Glomerular visceral epithelial cell (primary cell): ENCODE results near the gene MYO1F.
"Not testable (repeated sequence)": the region's sequence is repeated elsewhere in the genome, so short reads cannot be mapped to it uniquely, and the experiment has no call there.

Experiments
- DNase-seq: peaks from one replicate; pipeline ENCODE4 v3.0.0-alpha.2; 2016; ENCODE audit errors: extremely low spot score

MYO1F gene

DNA sequence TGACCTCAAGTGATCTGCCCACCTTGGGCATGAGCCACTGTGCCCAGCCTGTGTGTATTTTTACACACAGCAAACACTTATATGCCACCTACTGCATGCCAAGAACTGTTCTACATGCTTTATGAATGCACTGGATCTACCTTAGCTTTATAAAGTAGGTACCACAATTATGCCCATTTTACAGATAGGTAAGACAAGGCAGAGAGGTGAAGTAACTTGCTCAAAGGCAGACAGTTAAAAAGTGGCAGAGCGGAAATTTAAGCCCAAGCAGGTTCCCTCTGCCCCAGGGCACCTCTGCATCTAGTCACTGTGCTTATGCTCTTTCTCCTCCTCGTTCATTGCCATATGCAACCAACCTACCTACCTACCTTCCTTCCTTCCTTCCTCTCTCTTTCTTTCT lies 22.8 kb upstream of the MYO1F start:
- no peak for DNase-seq

DNA sequence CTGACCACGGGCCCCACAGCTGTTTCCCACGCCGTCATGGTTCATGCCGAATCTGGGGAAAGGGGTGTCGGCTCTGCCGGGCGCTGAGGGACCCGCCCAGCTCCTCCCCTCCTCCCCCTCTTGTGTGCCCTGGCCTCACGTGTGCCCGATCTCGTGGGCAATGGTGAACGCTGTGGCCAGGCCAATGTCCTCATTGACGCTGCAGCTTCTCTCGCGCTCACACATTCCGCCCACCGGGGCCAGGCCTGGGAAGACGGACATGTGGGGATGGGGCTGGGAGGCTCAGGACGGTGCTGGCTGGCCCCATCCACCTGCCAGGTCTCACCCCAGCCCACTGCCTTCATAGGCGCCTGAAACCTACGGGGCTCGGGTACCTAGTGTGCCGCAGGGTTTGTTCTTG lies 18.9 kb upstream of the MYO1F start:
- DNase-seq, result no peak

DNA sequence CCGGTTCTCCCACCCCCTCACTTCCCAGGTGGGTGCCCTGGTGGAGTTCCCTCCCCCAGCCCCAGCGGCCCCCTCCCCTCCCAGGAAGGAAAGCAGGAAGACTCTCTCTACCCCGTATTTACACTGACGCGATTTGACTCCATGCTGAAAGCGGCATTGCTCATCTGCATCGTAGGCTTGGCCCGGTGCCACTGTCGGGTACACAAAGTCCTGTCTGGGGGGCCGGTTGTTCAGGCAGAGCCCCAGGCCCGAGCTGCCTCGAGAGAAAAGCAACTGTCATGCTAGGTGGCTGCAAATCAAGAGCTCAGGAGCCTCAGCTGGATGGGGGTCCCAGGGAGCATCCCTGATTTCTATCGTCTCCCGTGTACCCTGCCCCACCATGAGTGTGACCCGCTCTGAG lies 18.4 kb upstream of the MYO1F start:
- no peak for DNase-seq

DNA sequence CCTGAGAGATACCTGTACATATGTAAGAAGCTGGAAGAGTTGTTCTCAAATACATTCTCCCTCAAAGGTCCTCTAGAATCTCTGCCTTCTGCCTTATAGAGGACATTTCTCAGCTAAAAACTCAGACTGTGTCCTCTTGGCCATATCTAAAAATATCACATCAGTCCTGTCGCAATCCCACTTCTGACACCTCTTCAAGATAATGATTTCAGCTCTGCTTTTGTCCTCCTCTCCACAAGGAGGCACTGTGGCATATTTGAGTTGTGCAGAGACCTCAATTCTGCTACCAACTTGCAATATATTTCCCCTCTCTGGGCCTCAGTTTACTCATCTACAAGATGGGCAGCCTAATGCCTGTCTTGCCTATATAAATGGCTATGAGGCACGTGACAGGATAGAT lies 16.7 kb upstream of the MYO1F start:
- no peak for DNase-seq

DNA sequence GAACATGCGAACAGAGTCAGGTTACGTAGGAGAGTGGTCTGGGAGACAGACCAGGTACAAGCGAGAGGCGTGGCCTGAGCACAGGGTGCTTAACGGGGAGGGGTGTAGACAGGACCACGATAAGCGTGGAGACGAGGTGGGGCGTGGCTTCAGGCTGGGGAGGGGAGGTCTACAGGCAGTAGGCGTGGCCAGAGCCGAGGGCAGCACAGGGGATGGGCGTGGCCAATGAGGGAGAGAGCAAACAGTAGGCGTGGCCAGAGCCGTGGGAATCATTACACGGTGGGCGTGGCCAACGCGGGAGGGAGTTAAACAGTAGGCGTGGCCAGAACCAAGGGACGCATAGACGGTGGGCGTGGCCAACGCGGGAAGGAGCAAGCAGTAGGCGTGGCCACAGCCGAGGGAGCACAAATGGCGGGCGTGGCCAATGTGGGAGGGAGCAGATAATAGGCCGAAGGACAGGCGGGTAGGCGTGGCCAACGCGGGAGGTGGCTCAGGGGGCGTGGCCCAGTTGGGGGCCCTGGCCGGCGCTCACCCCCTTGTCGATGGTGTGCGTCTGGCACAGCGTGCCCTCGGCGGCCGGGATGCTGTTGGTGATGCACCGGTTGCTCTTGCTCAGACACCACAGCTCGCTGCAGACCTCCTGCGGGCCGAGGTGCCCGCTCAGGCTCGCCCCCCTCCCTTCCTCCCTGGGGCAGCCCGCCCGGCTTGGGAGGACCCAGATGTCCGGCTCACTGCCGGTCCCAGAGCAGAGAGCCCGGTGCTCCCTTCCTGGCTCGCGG lies 15.2 kb upstream of the MYO1F start:
- DNase-seq, result peak; percentile 10

DNA sequence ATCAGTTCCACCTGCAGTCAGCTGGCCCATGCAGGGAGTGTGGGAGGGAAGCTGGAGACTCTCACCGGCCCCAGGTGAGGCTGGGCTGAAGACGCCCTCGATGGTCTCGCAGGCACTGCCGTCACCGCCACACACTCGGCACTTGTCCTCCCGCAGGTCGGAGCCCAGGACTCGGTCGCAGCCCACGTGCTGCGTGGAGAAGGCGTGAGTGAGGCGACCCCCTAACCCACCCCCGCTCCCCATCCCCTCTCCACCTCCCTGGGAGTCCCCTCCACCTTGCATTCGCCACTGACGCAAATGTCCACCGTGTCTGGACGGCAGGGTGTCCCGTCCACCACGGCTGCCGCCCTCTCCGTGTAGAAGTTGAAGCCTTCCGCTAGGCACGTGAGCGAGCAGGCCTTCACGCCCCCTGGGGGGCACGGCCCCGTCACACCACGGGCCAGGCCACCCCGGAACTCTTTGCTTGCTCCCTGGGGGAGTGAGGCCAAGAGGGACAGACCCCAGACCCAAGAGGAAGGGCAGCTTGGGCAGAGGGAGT lies 12.0 kb upstream of the MYO1F start:
- DNase-seq, result no peak

DNA sequence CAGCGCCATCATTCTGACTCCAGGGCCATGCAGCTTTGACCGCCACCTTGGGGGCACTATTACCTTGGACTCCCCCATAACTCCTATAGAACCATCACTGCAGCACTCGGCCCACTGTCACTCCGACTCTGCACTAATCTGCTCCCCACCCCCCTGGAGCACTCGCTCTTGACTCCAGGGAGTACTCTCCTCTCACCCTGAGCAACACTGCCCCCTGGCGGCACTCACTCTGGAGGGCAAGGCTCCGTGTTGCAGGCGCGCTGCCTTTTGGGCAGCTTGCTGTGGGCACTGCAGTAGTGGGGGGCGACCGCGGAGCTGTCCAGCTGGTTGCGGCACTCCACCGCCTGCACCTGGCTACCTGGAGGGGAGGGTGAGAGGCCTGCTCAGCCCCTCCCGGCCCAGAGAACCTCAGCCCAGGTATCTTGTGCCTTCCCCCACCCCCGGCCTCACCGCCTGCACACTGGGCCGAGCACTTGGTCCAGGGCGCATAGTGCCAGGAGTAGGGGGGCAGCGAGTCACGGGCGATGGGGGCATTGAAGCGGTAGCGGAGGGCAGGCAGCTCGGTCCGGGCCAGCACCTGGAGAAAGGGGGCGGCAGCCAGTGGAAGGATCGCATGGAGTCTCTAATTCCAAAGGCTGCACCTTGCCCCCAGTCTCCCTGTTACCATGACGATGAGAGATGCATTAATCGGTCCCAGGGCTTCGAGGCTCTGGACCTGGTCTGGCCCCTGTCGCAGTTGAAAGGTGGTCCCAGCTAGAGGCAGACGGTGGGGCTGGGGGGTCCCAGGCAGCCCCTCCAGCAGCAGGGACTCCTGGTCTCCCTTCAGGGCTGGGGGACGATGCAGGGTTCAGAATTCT lies 8.9 kb upstream of the MYO1F start:
- no peak for DNase-seq

GRCh38 chr19:8584965-8585893 lies 8.0 kb upstream of the MYO1F start:
- no peak for DNase-seq

- DNase-seq, result peak; percentile 66
These were observed 3.6 kb upstream of the MYO1F start for GRCh38 chr19:8580710-8581281.

GRCh38 chr19:8578642-8579265 lies 1.5 kb upstream of the MYO1F start:
- peak; percentile 50 for DNase-seq

DNA sequence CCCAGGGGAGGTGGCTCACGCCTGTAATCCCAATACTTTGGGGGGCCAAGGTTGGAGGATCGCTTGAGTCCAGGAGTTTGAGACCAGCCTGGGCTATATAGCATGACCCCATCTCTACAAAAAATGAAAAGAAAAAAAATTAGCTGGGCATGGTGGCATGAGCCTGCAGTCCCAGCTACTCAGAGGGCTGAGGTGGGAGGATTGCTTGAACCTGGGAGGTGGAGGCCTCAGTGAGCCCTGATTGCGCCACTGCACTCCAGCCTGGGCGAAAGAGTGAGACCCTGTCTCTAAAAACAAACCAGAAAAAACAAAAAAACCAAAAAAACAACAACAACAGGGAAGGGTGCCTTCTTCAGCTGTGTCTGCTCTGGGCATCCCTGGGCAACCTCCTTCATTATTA lies 499 bp upstream of the MYO1F start:
- no peak for DNase-seq

DNA sequence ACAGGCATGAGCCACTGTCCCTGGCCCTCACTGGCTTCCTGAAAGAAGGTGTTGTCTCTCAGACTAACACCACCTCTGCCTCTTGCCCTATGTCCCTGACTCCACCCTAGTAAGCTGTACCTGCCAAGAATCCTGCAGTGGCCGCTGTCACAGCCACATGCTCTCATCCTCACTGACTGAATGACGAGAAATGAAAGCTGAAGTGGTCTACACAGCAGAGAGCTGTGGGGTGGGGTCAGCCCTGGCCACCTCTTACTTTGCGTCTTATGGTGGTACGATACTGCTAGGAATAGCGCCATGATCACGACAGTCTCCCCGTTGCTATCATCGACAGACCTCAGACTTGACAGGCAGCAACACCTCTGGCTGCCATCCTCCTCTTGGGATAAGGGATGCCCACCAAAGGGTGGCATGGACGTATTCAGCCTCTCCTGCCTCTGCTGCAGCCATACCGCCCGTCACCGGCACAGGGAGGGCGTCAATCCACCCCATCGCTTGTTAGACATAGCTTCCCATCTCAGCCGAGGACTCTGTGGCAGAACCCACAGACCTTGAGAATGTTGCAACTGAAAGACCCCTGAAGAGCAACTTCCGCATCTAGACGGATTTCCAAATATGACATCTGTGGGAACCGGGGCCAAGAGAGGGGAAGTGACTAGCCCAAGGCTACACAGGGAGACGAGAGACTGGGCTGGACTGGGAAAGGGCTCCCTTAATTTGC lies 809 bp downstream of the MYO1F start:
- DNase-seq, result no peak

DNA sequence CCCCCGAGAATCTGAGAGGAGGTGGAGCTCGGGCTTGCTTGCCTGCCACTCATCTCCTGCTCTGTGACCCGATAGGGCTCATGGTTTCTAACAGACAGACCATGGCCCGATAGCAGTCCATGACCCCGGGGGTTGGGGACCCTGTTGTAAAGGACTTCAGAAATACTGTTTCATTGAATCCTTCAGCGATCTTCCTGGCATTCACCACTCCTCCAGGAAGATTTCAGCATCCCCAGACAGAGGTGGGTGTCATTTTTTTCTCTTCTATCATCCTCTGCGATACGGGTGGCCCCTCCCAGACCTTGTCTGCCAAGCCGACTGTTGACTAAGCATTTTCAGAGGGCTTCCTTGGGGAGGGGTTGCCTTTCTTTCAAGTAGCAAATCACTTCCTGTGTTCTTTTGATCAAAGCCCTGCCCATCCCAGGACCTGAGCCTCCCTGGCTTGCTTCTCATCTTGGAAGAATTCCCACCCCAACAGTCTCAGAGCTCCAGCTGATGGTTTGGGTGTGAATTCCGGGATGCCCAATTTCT lies 1.7 kb downstream of the MYO1F start:
- no peak for DNase-seq

DNA sequence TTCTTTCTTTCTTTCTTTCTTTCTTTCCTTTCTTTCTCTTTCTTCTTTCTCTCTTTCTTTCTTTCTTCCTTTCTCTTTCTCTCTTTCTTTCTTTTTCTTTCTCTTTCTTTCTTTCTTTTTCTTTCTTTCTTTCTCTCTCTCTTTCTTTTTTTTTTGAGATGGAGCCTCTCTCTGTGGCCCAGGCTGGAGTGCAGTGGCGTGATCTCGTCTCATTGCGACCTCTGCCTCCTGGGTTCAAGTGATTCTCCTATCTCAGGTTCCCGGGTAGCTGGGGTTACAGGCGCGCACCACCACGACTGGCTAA lies 2.7 kb downstream of the MYO1F start:
- not testable (repeated sequence) for DNase-seq

DNA sequence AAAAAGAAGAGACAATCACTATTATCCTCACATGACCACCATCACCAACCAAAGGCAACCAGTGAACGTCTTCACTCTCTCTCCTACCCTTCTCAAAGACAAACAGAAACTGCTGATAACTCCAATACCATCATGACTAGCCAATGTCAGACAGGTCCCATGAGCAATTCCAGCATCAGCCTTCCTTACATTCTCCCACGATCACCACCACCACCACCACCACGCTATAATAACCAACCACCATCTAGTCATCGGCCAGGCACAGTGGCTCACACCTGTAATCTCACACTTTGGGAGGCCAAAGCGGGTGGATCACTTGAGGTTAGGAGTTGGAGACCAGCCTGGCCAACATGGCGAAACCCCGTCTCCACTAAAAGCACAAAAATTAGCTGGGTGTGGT lies 3.9 kb downstream of the MYO1F start:
- DNase-seq, result no peak

GRCh38 chr19:8571006-8571411 lies 6.2 kb downstream of the MYO1F start:
- DNase-seq, result no peak

DNA sequence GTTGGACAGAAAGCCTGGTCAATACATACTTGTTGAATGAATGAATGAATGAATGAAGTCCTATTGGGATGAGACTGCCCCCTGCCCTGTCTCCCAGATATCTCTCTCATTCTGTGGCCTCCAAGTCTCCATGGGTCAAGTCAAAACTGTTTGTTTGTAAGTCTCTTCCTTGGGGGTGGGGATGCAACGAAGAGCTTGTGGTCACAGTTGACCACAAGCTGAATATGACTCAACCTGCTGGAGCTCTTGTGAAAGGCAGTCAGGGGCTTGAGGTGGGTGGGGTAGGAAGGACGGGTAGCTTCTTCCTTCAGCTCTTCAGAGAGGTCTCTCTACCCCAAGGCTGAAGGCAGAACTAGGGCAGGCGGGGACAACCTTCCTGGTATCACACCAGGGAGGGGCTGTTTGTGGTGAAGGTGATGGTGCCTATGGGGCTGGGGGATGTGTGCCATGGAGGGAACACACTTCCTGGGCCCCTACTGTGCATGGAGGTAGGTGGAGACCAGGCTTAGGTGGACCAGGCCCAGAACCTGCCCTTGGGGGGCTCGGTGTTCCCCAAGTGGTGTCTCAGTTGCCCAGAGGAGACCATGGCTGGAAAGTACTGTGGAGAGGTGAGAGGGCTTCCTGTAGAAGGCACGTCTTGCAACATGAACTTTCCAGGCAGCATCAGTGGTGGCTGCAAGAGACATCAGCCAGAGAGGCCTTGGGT lies 8.0 kb downstream of the MYO1F start:
- DNase-seq, result peak; percentile 80

- no peak for DNase-seq
These were observed 9.6 kb downstream of the MYO1F start for GRCh38 chr19:8567522-8568172.

DNA sequence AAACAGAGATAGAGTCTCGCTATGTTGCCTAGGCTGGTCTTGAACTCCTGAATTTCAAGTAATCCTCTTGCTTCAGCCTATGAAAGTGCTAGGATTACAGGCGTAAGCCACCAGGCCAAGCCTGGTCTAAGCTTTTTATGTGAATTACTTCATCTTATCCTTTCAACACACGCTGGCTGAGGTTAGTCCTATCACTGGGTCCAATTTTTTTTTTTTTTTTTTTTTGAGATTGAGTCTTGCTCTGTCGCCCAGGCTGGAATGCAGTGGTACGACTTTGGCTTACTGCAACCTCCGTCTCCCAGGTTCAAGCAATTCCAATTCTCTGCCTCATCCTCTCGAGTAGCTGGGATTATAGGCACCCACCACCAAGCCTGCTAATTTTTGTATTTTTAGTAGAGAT lies 10.4 kb downstream of the MYO1F start:
- no peak for DNase-seq
